Activated naive CD4-positive, alpha-beta T cell treated with anti-CD3 and anti-CD28 coated beads, Interleukin-2, amount 10 ng/mL, durations not matched to agents 7 days and 5 days (primary cell): ENCODE data around the gene TSPY10.
"Not testable (repeated sequence)": the region's sequence is repeated elsewhere in the genome, so short reads cannot be mapped to it uniquely, and the experiment has no call there.

Source experiments
- CTCF ChIA-PET: fragments of 350-600 bp; sonication (Branson Sonifier 250); formaldehyde crosslinking; loops from one replicate; lab custom pipeline; 2021; ENCODE audit warnings: antibody characterized with exemption; lab: Charles Lee
- DNase-seq: peaks from one replicate; pipeline ENCODE4 v3.0.0-alpha.2; 2020
- H3K27ac Mint-ChIP-seq: one replicate; pipeline ENCODE4 v1.8.0; 2021; ENCODE audit warnings: mild to moderate bottlenecking, moderate library complexity, mixed read lengths
- H3K27me3 Mint-ChIP-seq: one replicate; pipeline ENCODE4 v1.8.0; 2021; ENCODE audit warnings: mild to moderate bottlenecking, mixed read lengths
- H3K36me3 Mint-ChIP-seq: one replicate; pipeline ENCODE4 v1.8.0; 2021; ENCODE audit warnings: mixed read lengths
- H3K4me1 Mint-ChIP-seq: one replicate; pipeline ENCODE4 v1.8.0; 2021; ENCODE audit warnings: mixed read lengths
- H3K4me3 Mint-ChIP-seq: one replicate; pipeline ENCODE4 v1.8.0; 2021; ENCODE audit warnings: mild to moderate bottlenecking, moderate library complexity, mixed read lengths
- H3K9me3 Mint-ChIP-seq: one replicate; pipeline ENCODE4 v1.8.0; 2021; ENCODE audit warnings: mixed read lengths

Gene TSPY10

GRCh38 chrY:9527580-9527979 lies at the start of gene TSPY10:
TSPY10 (plus strand) TSS chrY:9527880; CDS start chrY:9527926, 46 bp downstream.
- H3K4me1 Mint-ChIP-seq, H3K27ac Mint-ChIP-seq, H3K4me3 Mint-ChIP-seq, CTCF ChIA-PET, H3K27me3 Mint-ChIP-seq, H3K9me3 Mint-ChIP-seq, DNase-seq, H3K36me3 Mint-ChIP-seq: not testable (repeated sequence)

- DNase-seq, H3K27me3 Mint-ChIP-seq, H3K36me3 Mint-ChIP-seq, H3K4me3 Mint-ChIP-seq, H3K27ac Mint-ChIP-seq, H3K9me3 Mint-ChIP-seq, H3K4me1 Mint-ChIP-seq, CTCF ChIA-PET: not testable (repeated sequence)
These were observed 40.7 kb upstream of the TSPY10 start, which contains the start of gene TSPY9 for GRCh38 chrY:9486967-9487366. TSPY9 (plus strand) TSS chrY:9487267; CDS start chrY:9487313, 46 bp downstream.

DNA sequence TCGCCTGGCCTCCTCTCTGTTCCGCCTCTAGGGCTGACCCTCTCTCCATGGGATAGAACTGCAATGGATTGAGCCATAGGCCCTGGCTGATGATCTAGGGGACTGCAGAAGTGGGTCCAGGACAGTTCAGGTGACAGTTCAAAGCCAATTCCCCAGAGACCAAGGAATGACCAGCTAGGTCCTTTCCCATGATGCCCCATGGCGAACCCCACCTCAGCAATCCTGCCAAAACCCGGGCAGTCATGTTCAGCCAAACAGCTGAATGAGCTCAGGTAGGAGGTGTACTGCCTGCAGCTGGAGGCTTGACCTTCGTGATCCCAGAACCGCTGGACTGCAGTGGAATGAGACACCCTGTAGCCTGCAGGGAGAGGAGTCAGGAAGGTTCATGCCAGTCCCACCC lies 23.3 kb upstream of the TSPY10 start:
- H3K27me3 Mint-ChIP-seq, CTCF ChIA-PET, DNase-seq, H3K36me3 Mint-ChIP-seq, H3K4me3 Mint-ChIP-seq, H3K9me3 Mint-ChIP-seq, H3K4me1 Mint-ChIP-seq, H3K27ac Mint-ChIP-seq: not testable (repeated sequence)

GRCh38 chrY:9516287-9516686 lies 11.4 kb upstream of the TSPY10 start:
- H3K27me3 Mint-ChIP-seq, H3K36me3 Mint-ChIP-seq, CTCF ChIA-PET, H3K27ac Mint-ChIP-seq, DNase-seq, H3K9me3 Mint-ChIP-seq, H3K4me1 Mint-ChIP-seq, H3K4me3 Mint-ChIP-seq: not testable (repeated sequence)
